ENCODE measurements around the gene SLC41A1.
"Not testable (repeated sequence)": the region's sequence is repeated elsewhere in the genome, so short reads cannot be mapped to it uniquely, and the experiment has no call there.

Gene SLC41A1

DNA sequence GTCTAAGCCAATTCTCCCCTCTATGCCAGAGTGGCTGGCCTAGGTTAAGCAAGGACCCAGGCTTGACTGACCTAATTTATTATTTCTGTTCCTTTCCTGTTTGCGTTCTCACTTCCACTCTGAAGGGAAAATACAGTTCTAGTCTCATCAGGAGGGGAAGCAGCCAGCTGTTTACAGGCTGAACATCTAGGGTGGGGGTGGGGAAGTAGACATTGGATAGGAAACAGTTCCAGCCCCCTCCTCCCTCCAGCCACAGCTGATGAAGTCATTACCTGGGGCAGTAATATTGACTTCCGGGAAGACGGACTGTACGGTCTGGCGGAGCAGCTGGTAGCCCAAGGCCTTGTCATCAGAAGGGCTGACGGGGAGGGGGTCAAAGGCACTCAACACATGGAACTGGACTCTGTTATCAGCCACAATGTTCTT is 19.3 kb upstream of the SLC41A1 start:
- TF ChIP-seq CTCF (IDR thresholded peaks at IDR 0.05; ENCODE audit: insufficient read depth, low read depth, low read length, missing control alignments): no peak
- DNase-seq (ENCODE audit: low read depth): no peak
- H3K4me3 ChIP-seq (ENCODE audit: low read depth, low read length): no peak overlapping the region

DNA sequence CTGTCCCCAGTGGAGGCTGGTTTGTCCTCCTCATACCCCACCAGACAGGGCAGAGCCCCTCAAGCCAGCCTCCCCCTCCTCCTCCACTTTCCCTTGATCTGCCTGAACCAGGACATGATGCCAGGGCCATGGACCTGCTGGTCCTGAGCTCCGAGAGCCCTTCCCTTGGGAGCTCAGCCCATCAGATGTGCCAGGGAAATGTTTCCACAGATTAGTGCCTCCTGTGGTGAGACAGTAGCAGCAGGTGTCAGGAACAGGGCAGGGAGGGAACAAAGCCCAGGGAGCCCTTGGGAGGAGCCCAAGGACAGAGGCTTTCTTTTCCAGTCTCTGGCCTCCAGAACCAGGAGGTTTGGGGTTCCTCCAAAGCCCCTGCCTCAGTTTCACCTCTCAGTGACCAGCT is 14.6 kb upstream of the SLC41A1 start:
- no peak for DNase-seq (ENCODE audit: low read depth)
- TF ChIP-seq CTCF (IDR thresholded peaks at IDR 0.05; ENCODE audit: insufficient read depth, low read depth, low read length, missing control alignments): no peak
- no peak overlapping the region for H3K4me3 ChIP-seq (ENCODE audit: low read depth, low read length)

DNA sequence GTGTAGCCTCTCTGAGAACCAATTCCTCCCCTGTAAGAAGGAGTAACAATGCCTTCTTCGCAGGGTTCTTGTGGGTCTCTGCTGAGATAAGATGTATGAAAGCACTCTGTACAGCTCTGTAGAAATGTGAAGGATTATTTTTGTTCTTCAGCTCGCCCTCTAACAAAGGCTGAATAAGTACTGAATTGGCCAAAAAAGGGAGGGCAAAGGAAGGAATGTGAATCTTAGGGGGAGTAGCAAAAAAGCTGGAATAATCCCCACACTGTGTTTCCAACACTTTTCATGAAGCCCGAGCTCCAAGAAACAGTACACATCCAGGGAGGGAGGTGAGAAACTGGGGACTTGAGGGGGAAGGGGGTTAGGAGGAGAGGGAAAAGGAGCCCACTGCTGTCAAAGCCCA is 14.0 kb upstream of the SLC41A1 start:
- no peak for TF ChIP-seq CTCF (IDR thresholded peaks at IDR 0.05; ENCODE audit: insufficient read depth, low read depth, low read length, missing control alignments)
- no peak for DNase-seq (ENCODE audit: low read depth)
- no peak overlapping the region for H3K4me3 ChIP-seq (ENCODE audit: low read depth, low read length)

GRCh38 chr1:205826016-205826806 is 13.2 kb upstream of the SLC41A1 start:
- peak; percentile 48 for DNase-seq (ENCODE audit: low read depth)
- H3K4me3 ChIP-seq (ENCODE audit: low read depth, low read length): no peak overlapping the region
- no peak for TF ChIP-seq CTCF (IDR thresholded peaks at IDR 0.05; ENCODE audit: insufficient read depth, low read depth, low read length, missing control alignments)

DNA sequence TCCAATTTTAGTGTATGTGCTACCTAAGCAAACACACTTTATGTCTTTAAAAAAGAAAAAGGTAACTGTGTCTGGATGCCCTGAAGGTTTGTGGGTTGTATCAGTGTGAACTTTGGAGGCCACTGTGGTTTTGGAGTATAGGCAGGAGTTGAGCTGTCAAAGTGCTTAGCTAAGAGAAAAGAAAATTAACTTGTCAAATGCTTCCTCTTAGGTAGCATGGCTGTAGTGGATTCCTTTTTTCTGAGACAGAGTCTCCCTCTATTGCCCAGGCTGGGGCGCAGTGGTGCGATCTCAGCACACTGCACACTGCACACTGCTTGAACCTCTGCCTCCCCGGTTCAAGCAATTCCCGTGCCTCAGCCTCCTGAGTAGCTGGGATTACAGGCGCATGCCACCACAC is 11.2 kb upstream of the SLC41A1 start:
- DNase-seq (ENCODE audit: low read depth): no peak
- TF ChIP-seq CTCF (IDR thresholded peaks at IDR 0.05; ENCODE audit: insufficient read depth, low read depth, low read length, missing control alignments): no peak

GRCh38 chr1:205823260-205823659 is 10.3 kb upstream of the SLC41A1 start:
- DNase-seq (ENCODE audit: low read depth); H3K4me3 ChIP-seq (ENCODE audit: low read depth, low read length): not testable (repeated sequence)

More for the DNA sequence above, 11.2 kb upstream of the SLC41A1 start:
- no peak overlapping the region for H3K4me3 ChIP-seq (ENCODE audit: low read depth, low read length)

GRCh38 chr1:205822397-205822796 is 9.4 kb upstream of the SLC41A1 start:
- H3K4me3 ChIP-seq (ENCODE audit: low read depth, low read length): no peak overlapping the region
- DNase-seq (ENCODE audit: low read depth): no peak
- TF ChIP-seq CTCF (IDR thresholded peaks at IDR 0.05; ENCODE audit: insufficient read depth, low read depth, low read length, missing control alignments): no peak
